Measurements from ENCODE around the gene IRF1. TPM values are rescaled to one million over a fixed set of nuclear protein-coding genes. Genes with fewer than 3 reads are reported as not detected.

The IRF1 gene
- total RNA-seq, 1 donor from 2014 or later = 33.0 TPM

DNA sequence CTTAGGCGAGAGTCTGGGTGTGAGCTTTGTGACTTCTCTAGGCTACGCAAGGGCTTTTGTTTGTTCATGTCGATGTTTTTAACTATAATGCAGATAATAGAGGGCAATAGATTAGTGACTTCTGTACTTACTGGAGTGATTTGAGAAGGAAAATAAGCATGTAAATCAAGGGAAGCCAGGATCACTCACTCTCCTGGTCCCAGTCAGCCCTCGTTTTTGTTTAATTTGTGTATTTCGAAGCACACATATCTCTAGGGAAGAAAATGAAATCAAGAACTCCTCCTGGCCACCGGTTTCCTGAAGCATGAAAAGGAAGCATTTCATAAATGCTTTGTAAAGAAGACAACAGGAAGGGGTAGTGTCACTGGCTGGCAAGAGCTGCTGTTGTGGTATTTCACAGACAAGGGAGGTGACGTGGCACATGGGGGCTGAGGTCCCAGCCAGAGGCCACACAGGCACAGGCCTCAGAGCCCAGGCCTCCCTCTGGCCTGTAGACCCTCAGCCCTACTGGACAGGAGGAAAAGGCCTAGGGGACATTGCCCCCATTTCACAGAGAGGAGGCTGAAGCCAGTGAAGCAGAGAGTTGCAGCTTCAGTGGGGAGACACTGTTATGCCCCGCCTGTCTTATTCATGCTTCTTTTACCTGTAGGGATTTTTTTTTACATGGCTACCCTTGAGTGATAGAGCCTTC is 34.1 kb downstream of the IRF1 start:
- H3K4me3 ChIP-seq (ENCODE audit: low read depth, low read length) = no peak overlapping the region
- TF ChIP-seq, protein P1, sequence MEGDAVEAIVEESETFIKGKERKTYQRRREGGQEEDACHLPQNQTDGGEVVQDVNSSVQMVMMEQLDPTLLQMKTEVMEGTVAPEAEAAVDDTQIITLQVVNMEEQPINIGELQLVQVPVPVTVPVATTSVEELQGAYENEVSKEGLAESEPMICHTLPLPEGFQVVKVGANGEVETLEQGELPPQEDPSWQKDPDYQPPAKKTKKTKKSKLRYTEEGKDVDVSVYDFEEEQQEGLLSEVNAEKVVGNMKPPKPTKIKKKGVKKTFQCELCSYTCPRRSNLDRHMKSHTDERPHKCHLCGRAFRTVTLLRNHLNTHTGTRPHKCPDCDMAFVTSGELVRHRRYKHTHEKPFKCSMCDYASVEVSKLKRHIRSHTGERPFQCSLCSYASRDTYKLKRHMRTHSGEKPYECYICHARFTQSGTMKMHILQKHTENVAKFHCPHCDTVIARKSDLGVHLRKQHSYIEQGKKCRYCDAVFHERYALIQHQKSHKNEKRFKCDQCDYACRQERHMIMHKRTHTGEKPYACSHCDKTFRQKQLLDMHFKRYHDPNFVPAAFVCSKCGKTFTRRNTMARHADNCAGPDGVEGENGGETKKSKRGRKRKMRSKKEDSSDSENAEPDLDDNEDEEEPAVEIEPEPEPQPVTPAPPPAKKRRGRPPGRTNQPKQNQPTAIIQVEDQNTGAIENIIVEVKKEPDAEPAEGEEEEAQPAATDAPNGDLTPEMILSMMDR (conservative IDR thresholded peaks at IDR 0.05; ENCODE audit: low read depth, low read length) = no peak
- peak; percentile 52 for DNase-seq (ENCODE audit: low read depth)

GRCh38 chr5:132455614-132456115 is 34.9 kb downstream of the IRF1 start:
- TF ChIP-seq, protein P1 (conservative IDR thresholded peaks at IDR 0.05; ENCODE audit: low read depth, low read length) = no peak
- H3K4me3 ChIP-seq (ENCODE audit: low read depth, low read length) = no peak overlapping the region

GRCh38 chr5:132454361-132454760 is 36.2 kb downstream of the IRF1 start:
- TF ChIP-seq, protein P1 (conservative IDR thresholded peaks at IDR 0.05; ENCODE audit: low read depth, low read length) = no peak
- no peak overlapping the region for H3K4me3 ChIP-seq (ENCODE audit: low read depth, low read length)
- DNase-seq (ENCODE audit: low read depth) = no peak

More at GRCh38 chr5:132455614-132456115, 34.9 kb downstream of the IRF1 start:
- DNase-seq (ENCODE audit: low read depth) = no peak

DNA sequence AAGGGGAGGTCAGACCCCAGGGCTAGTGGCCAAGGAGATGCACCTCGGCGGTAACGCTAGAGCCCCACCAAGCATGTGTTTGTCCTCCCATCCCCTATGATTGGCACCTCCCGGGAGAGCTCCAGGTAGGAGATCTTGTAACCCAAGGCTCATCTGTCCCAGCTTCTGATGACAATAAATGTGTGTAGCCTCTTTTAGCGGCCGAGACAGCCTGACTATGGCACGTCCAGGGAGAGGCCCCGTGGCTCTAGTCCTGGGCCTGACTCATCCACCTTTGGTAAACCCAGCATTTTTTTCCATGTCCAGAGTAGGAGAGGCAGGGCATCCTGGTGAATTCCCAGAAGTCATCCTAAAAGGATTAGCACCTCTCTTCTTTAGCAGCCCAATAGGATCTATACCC is 39.2 kb downstream of the IRF1 start:
- TF ChIP-seq, protein P1 (conservative IDR thresholded peaks at IDR 0.05; ENCODE audit: low read depth, low read length) = no peak
- no peak overlapping the region for H3K4me3 ChIP-seq (ENCODE audit: low read depth, low read length)
- DNase-seq (ENCODE audit: low read depth) = no peak

- DNase-seq (ENCODE audit: low read depth) = no peak
- TF ChIP-seq, protein P1 (conservative IDR thresholded peaks at IDR 0.05; ENCODE audit: low read depth, low read length) = no peak
- no peak overlapping the region for H3K4me3 ChIP-seq (ENCODE audit: low read depth, low read length)
Measured at GRCh38 chr5:132449060-132449459, 41.5 kb downstream of the IRF1 start.

DNA sequence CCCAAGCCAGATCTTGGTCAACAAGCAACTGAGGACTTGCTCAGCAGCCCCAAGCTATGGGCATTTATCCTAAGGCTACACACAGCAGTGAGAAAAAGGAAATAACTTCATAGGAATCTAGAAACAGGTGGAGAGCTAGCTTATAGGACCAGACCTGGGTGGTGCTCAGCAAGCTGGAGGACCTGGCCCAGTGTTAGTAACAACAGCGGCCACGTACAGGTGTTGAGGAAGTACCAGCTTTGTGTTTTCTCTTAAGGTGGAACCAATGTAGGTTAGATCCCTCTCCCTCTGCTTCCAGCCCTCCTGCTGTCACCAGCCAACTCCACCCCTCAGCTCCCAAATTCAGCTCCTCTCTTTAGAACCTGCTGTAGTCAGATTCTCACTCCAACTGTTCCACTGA is 43.4 kb downstream of the IRF1 start:
- no peak for DNase-seq (ENCODE audit: low read depth)
- no peak overlapping the region for H3K4me3 ChIP-seq (ENCODE audit: low read depth, low read length)
- TF ChIP-seq, protein P1 (conservative IDR thresholded peaks at IDR 0.05; ENCODE audit: low read depth, low read length) = no peak

- TF ChIP-seq, protein P1 (conservative IDR thresholded peaks at IDR 0.05; ENCODE audit: low read depth, low read length) = no peak
- no peak overlapping the region for H3K4me3 ChIP-seq (ENCODE audit: low read depth, low read length)
- DNase-seq (ENCODE audit: low read depth) = no peak
Measured at GRCh38 chr5:132446621-132447020, 44.0 kb downstream of the IRF1 start.
